Stimulated activated naive CD8-positive, alpha-beta T cell treated with anti-CD3 and anti-CD28 coated beads, Interleukin-15, Interleukin-2, amounts not matched to agents 100 ng/mL and 50 ng/mL, for 24 hours (primary cell): Measurements from ENCODE around the gene ADH7.
"Not testable (repeated sequence)": the region's sequence is repeated elsewhere in the genome, so short reads cannot be mapped to it uniquely, and the experiment has no call there.

Experiments used
- H3K27ac Mint-ChIP-seq: one replicate; pipeline ENCODE4 v1.8.0; 2021; ENCODE audit warnings: mild to moderate bottlenecking, mixed read lengths
- H3K27me3 Mint-ChIP-seq: one replicate; pipeline ENCODE4 v1.8.0; 2021; ENCODE audit warnings: mixed read lengths
- H3K36me3 Mint-ChIP-seq: one replicate; pipeline ENCODE4 v1.8.0; 2021; ENCODE audit warnings: low read depth, mixed read lengths
- H3K4me1 Mint-ChIP-seq: one replicate; pipeline ENCODE4 v1.8.0; 2021; ENCODE audit warnings: low read depth, mixed read lengths
- H3K4me3 Mint-ChIP-seq: one replicate; pipeline ENCODE4 v1.8.0; 2021; ENCODE audit warnings: mild to moderate bottlenecking, mixed read lengths
- H3K9me3 Mint-ChIP-seq: one replicate; pipeline ENCODE4 v1.8.0; 2021; ENCODE audit warnings: mixed read lengths

The ADH7 gene

GRCh38 chr4:99378876-99379275 lies 56.3 kb downstream of the ADH7 start:
- H3K36me3 Mint-ChIP-seq = no peaks in the 10 kb centered on the region
- H3K9me3 Mint-ChIP-seq = peaks cover 11% of the 10 kb centered on the region
- H3K27me3 Mint-ChIP-seq = peaks cover 12% of the 10 kb centered on the region
- H3K4me3 Mint-ChIP-seq = no peak overlapping the region
- H3K27ac Mint-ChIP-seq = no peak overlapping the region
- H3K4me1 Mint-ChIP-seq = no peaks in the 10 kb centered on the region

DNA sequence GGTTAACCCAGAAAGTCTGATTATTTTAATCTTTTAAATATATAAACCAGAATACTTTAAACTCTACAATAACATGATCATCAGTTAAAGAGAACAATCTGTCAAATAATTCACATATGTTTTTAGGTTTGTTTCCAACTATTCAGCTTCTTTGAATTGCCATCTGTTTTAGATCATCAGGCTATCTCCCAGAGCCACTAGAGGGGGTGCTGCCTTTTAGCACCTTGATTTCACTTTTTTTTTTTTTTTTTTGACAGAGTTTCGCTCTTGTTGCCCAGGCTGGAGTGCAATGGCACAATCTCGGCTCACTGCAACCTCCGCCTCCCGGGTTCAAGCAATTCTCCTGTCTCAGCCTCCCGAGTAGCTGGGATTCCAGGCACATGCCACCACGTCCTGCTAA lies 57.8 kb downstream of the ADH7 start:
- Mint-ChIP-seq H3K27me3 (peaks cover 12% of the 10 kb centered on the region), H3K9me3 (peaks cover 11% of the 10 kb centered on the region)
- not testable (repeated sequence) for H3K36me3 Mint-ChIP-seq, H3K27ac Mint-ChIP-seq, H3K4me1 Mint-ChIP-seq, H3K4me3 Mint-ChIP-seq

GRCh38 chr4:99372464-99372863 lies 62.7 kb downstream of the ADH7 start:
- H3K4me1 Mint-ChIP-seq, H3K4me3 Mint-ChIP-seq, H3K27ac Mint-ChIP-seq, H3K36me3 Mint-ChIP-seq, H3K9me3 Mint-ChIP-seq: not testable (repeated sequence)
- peaks cover 21% of the 10 kb centered on the region for H3K27me3 Mint-ChIP-seq

DNA sequence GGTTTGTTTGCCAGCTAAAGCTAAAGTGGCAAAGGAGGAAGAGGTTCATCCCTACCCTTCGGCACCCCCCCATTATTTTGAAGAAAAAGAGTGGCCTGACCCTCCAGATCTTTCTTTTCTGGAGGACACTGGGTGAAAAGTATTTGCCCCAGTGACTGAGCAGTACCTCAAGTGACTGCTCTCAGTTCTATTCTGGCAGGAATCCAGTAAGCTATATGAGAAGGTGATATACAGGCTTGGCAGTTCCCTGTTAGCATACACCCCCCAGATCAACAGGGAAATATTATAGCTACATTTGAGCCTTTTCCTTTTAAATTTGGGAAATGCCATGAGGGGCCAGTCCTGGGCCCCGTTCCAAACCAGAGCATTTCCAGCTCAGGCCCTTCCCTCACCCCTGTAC lies 67.3 kb downstream of the ADH7 start:
- not testable (repeated sequence) for H3K36me3 Mint-ChIP-seq, H3K4me1 Mint-ChIP-seq, H3K4me3 Mint-ChIP-seq, H3K27ac Mint-ChIP-seq, H3K9me3 Mint-ChIP-seq
- peaks cover 14% of the 10 kb centered on the region for H3K27me3 Mint-ChIP-seq

DNA sequence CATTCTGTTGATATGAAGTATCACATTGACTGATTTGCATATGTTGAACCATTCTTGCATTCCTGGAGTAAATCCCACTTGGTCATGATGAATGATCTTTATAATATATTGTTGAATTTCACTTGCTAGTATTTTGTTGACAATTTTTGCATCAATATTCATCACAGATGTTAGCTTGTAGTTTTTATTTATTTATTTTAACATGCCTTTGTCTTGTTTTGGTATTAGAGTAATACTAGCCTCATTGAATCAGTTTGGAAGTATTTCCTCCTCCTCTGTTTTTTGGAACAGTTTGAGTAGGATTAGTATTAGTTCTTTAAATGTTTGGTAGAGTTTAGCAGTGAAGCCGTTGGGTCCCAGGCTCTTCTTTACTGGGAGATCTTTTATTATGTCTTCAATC lies 68.7 kb downstream of the ADH7 start:
- H3K9me3 Mint-ChIP-seq = peaks cover 3% of the 10 kb centered on the region
- peaks cover 14% of the 10 kb centered on the region for H3K27me3 Mint-ChIP-seq
- no peaks in the 10 kb centered on the region for H3K4me1 Mint-ChIP-seq
- no peak overlapping the region for H3K4me3 Mint-ChIP-seq
- H3K27ac Mint-ChIP-seq = no peak overlapping the region
- H3K36me3 Mint-ChIP-seq = no peaks in the 10 kb centered on the region

GRCh38 chr4:99362768-99363167 lies 72.4 kb downstream of the ADH7 start:
- Mint-ChIP-seq H3K27me3 (peaks cover 5% of the 10 kb centered on the region), H3K9me3 (peaks cover 3% of the 10 kb centered on the region), H3K4me3 (no peak overlapping the region), H3K27ac (no peak overlapping the region), H3K4me1 (peaks cover 1% of the 10 kb centered on the region), H3K36me3 (no peaks in the 10 kb centered on the region)
